H1 (cell line): ENCODE measurements around the gene ME1.

ENCODE experiments used
- JUN ChIP-seq: IDR thresholded peaks from 2 replicates; pipeline ENCODE4 v1.6.1; 2011; ENCODE audit warnings: low read depth, mild to moderate bottlenecking, improper control_type of control experiment, low read length
- KDM1A ChIP-seq: fragments of 200-600, 300-600 bp; sonication (generic); IDR thresholded peaks from 2 replicates; pipeline ENCODE4 v1.7.1; 2016; ENCODE audit warnings: mild to moderate bottlenecking, low read length, borderline replicate concordance
- SIN3A ChIP-seq, 2 experiments: IDR thresholded peaks in 1 of 2; conservative IDR thresholded peaks in 1 of 2; 2 replicates each; pipeline ENCODE4 v1.6.1; 2011 to 2012; ENCODE audit warnings: low read length in 2 of 2, improper control_type of control experiment in 1 of 2, low read depth in 1 of 2, mild to moderate bottlenecking in 1 of 2
- YY1 ChIP-seq: IDR thresholded peaks from 2 replicates; pipeline ENCODE4 v1.6.1; 2011; ENCODE audit warnings: low read depth, mild to moderate bottlenecking, low read length
- ZNF274 ChIP-seq: IDR thresholded peaks from 2 replicates; pipeline ENCODE4 v1.7.0; 2012; ENCODE audit warnings: low read length, borderline replicate concordance; ENCODE audit errors: extremely low read depth

DNA sequence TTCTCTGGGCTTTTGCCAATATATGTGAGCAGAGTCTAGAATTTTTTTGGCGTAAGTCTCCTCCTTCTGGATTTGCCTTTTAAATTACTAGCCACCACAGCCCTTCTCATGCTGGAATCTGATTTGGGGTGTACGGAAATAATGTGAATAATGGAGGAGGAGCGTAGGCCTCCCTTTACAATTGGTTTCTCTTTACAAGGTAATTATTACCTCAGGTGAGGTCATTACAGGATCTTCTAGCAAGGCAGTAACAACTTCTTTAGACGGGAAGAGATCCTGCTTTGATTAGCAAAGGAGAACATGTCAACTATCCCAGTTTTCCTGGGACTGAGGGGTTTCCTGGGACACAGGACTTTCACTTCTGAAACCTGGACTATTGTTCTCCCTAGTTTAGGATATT is 228.8 kb downstream of the ME1 start:
- TF ChIP-seq YY1 = no peak
- TF ChIP-seq SIN3A (conservative IDR thresholded peaks at IDR 0.05 in 1 of 2, IDR thresholded peaks at IDR 0.05 in 1 of 2; ENCODE audit: low read depth in 1 of 2, low read length in 2 of 2) = no peak
- TF ChIP-seq JUN = no peak
- TF ChIP-seq ZNF274 = no peak
- no peak for TF ChIP-seq KDM1A
